ENCODE data around the gene PLA2G7.
"Not testable (repeated sequence)": the region's sequence is repeated elsewhere in the genome, so short reads cannot be mapped to it uniquely, and the experiment has no call there.

PLA2G7 gene

GRCh38 chr6:46777476-46778346 lies 42.5 kb upstream of the PLA2G7 start:
- no peaks in the 10 kb centered on the region for H3K36me3 ChIP-seq (ENCODE audit: insufficient read depth, low read length)
- H2AFZ ChIP-seq (ENCODE audit: low read depth, low read length): no peak overlapping the region
- H4K20me1 ChIP-seq (ENCODE audit: insufficient read depth, low read length): no peaks in the 10 kb centered on the region
- no peak overlapping the region for H3K9ac ChIP-seq (ENCODE audit: low read depth, low read length)
- no peaks in the 10 kb centered on the region for H3K9me3 ChIP-seq (ENCODE audit: insufficient read depth, low read length, severe bottlenecking)
- no peaks in the 10 kb centered on the region for H3K4me1 ChIP-seq (ENCODE audit: insufficient read depth, low read length)
- no peak for TF ChIP-seq EZH2 (IDR thresholded peaks at IDR 0.05; ENCODE audit: borderline replicate concordance, low read depth, low read length, severe bottlenecking)
- no peak for TF ChIP-seq CTCF (IDR thresholded peaks at IDR 0.05; ENCODE audit: borderline replicate concordance, extremely low read depth, low read length, poor library complexity, severe bottlenecking)
- DNase-seq (no peak), ATAC-seq (ENCODE audit: insufficient read depth, low read depth) (no peak)
- H3K4me3 ChIP-seq (ENCODE audit: low read depth in 1 of 2, low read length in 2 of 2): no peak overlapping the region
- no peaks in the 10 kb centered on the region for H3K79me2 ChIP-seq (ENCODE audit: insufficient read depth, low read length)
- H3K27ac ChIP-seq (ENCODE audit: low read length): no peak overlapping the region
- H3K27me3 ChIP-seq (ENCODE audit: insufficient read depth, low read length, poor library complexity): no peaks in the 10 kb centered on the region
- H3K4me2 ChIP-seq (ENCODE audit: insufficient read depth, low read length): no peak overlapping the region

DNA sequence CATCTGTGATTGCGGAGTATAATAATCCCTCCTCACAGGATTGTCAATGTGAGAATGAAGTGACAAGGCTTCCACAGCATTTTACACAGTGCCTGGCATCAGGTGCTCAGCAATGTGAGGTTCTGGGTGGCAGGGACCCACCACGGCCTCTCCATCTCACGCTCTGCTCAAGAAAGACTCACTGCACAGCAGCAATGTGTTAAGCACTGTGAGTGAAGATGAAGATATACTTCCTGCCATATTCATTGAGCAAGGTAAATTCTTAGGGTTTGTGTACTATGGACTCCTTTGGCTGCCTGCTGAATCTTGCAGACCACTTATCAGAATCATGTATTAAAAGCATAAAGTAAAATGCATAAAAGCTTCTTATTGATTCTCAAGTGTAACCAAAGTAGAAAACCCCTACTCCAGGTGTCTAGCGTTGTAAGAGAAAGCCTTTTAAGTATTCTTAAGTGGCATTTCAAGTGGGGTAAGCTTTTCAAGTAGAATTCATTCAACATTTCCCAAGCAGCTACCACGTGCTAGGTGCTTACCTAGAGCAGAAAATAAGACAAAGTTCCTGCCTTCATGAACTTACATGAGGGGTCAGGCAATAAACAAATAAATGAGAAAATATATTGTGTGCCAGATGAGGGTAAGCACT lies 41.0 kb upstream of the PLA2G7 start:
- H3K9ac ChIP-seq (ENCODE audit: low read depth, low read length): no peak overlapping the region
- no peak for ATAC-seq (ENCODE audit: insufficient read depth, low read depth)
- no peaks in the 10 kb centered on the region for H3K36me3 ChIP-seq (ENCODE audit: insufficient read depth, low read length)
- DNase-seq: no peak
- H3K27ac ChIP-seq (ENCODE audit: low read length): no peak overlapping the region
- no peaks in the 10 kb centered on the region for H3K9me3 ChIP-seq (ENCODE audit: insufficient read depth, low read length, severe bottlenecking)
- no peaks in the 10 kb centered on the region for H3K27me3 ChIP-seq (ENCODE audit: insufficient read depth, low read length, poor library complexity)
- H2AFZ ChIP-seq (ENCODE audit: low read depth, low read length): no peak overlapping the region
- no peaks in the 10 kb centered on the region for H3K4me1 ChIP-seq (ENCODE audit: insufficient read depth, low read length)
- H4K20me1 ChIP-seq (ENCODE audit: insufficient read depth, low read length): no peaks in the 10 kb centered on the region
- no peak overlapping the region for H3K4me2 ChIP-seq (ENCODE audit: insufficient read depth, low read length)
- TF ChIP-seq CTCF (IDR thresholded peaks at IDR 0.05; ENCODE audit: borderline replicate concordance, extremely low read depth, low read length, poor library complexity, severe bottlenecking) (no peak), EZH2 (IDR thresholded peaks at IDR 0.05; ENCODE audit: borderline replicate concordance, low read depth, low read length, severe bottlenecking) (no peak)
- H3K79me2 ChIP-seq (ENCODE audit: insufficient read depth, low read length): no peaks in the 10 kb centered on the region
- no peak overlapping the region for H3K4me3 ChIP-seq (ENCODE audit: low read depth in 1 of 2, low read length in 2 of 2)

DNA sequence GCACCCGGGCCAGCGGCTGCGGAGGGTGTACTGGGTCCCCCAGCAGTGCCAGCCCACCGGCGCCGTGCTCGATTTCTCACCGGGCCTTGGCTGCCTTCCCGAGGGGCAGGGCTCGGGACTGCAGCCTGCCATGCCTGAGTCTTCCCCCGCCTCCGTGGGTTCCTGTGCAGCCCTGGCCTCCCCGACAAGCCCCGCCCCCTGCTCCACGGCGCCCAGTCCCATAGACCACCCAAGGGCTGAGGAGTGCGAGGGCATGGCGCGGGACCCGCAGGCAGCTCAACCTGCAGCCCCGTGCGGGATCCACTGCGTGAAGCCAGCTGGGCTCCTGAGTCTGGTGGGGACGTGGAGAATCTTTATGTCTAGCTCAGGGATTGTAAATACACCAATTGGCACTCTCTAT lies 39.6 kb upstream of the PLA2G7 start:
- ATAC-seq (ENCODE audit: insufficient read depth, low read depth); H3K79me2 ChIP-seq (ENCODE audit: insufficient read depth, low read length); H3K27ac ChIP-seq (ENCODE audit: low read length); H3K27me3 ChIP-seq (ENCODE audit: insufficient read depth, low read length, poor library complexity); H4K20me1 ChIP-seq (ENCODE audit: insufficient read depth, low read length); H3K4me1 ChIP-seq (ENCODE audit: insufficient read depth, low read length); H3K9me3 ChIP-seq (ENCODE audit: insufficient read depth, low read length, severe bottlenecking); H2AFZ ChIP-seq (ENCODE audit: low read depth, low read length); DNase-seq; H3K36me3 ChIP-seq (ENCODE audit: insufficient read depth, low read length); H3K9ac ChIP-seq (ENCODE audit: low read depth, low read length); H3K4me2 ChIP-seq (ENCODE audit: insufficient read depth, low read length); H3K4me3 ChIP-seq (ENCODE audit: low read depth in 1 of 2, low read length in 2 of 2): not testable (repeated sequence)

DNA sequence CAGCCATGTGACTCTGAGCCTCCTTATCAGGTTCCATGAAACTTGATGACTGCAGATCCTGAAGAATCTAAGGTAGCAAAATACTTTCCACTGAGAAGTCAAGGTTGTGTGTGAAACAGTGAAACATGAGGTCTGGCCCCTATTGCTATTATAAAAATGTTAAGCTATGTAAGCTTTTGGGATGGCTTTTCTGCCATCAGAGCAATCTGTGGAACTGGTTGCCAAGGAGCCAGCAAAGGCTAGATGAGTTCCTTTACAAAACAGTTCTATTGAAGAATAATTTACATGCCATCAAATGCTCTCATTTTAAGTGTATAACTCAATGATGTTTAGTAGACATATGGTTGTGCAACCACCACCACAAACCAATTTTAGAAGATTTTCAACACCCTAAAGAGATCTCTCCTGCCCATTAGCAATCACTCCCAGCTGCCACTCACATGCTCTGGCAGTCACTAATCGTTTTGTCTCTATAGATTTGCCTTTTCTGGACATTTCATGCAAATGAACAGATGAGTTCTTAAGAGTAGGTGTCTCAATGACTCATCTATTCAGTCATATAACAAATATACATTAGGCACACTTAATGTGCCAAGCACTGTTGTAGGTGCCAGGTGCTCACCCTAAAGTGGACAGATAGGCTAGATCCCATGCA lies 38.2 kb upstream of the PLA2G7 start:
- Histone ChIP-seq H3K36me3 (ENCODE audit: insufficient read depth, low read length) (no peaks in the 10 kb centered on the region), H3K4me2 (ENCODE audit: insufficient read depth, low read length) (no peak overlapping the region), H2AFZ (ENCODE audit: low read depth, low read length) (no peak overlapping the region), H3K4me1 (ENCODE audit: insufficient read depth, low read length) (no peaks in the 10 kb centered on the region), H3K9me3 (ENCODE audit: insufficient read depth, low read length, severe bottlenecking) (no peaks in the 10 kb centered on the region), H3K27ac (ENCODE audit: low read length) (no peak overlapping the region), H3K9ac (ENCODE audit: low read depth, low read length) (no peak overlapping the region), H3K4me3 (ENCODE audit: low read depth in 1 of 2, low read length in 2 of 2) (no peak overlapping the region), H3K79me2 (ENCODE audit: insufficient read depth, low read length) (no peaks in the 10 kb centered on the region), H4K20me1 (ENCODE audit: insufficient read depth, low read length) (no peaks in the 10 kb centered on the region), H3K27me3 (ENCODE audit: insufficient read depth, low read length, poor library complexity) (no peaks in the 10 kb centered on the region)
- no peak for DNase-seq
- no peak for TF ChIP-seq CTCF (IDR thresholded peaks at IDR 0.05; ENCODE audit: borderline replicate concordance, extremely low read depth, low read length, poor library complexity, severe bottlenecking)
- TF ChIP-seq EZH2 (IDR thresholded peaks at IDR 0.05; ENCODE audit: borderline replicate concordance, low read depth, low read length, severe bottlenecking): no peak
- ATAC-seq (ENCODE audit: insufficient read depth, low read depth): no peak
